CD4-positive, alpha-beta T cell treated with Interleukin-4 for 4 hours (primary cell): ENCODE results near the gene TMEM239.
"Not testable (repeated sequence)": the region's sequence is repeated elsewhere in the genome, so short reads cannot be mapped to it uniquely, and the experiment has no call there.

Experiments used
- DNase-seq: peaks from one replicate; pipeline ENCODE4 v3.0.0-alpha.2; 2020

TMEM239 gene

GRCh38 chr20:2820896-2821869, 5.0 kb downstream of the TMEM239 start:
- DNase-seq = no peak

DNA sequence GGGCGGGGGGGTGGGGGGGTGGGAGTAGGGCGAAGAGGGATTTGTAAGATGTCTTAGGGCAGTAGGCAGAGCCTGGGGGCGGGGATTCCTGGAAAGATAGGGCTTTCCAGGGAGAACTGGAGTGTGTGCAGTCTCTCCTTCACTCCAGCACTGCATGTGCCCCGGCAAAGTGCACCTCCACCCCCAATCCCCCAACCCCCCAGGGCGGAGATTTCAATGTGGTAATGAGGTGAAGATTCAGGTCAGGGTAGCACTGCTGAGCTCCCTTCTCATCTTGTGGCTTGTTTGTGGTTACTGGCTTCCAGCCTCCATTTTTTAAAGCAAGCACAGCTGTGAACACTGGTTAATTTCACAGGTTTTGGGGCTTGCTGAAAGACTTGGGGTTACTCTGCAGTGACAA, 5.9 kb downstream of the TMEM239 start:
- DNase-seq = peak; percentile 51

DNA sequence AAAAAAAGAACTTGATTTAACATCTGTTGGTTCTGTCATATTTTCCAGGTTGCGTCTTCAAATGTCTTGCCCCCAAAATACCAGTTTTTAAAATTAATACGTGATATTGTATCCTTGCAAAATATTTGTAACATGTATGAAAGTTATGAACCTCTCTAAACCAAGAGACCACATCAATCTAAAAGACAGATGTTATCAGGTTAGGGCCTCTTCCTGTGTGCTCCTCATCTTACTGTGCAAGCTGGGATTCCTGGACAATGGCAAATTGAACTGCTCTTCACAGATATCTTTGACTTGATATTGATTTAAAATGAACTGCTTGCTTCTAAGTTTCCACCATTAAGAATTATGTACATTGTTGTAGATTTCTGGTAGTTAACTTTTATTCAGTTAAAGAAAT, 9.6 kb downstream of the TMEM239 start:
- DNase-seq = no peak

- DNase-seq = no peak
Measured at GRCh38 chr20:2826655-2827054, 10.5 kb downstream of the TMEM239 start.

DNA sequence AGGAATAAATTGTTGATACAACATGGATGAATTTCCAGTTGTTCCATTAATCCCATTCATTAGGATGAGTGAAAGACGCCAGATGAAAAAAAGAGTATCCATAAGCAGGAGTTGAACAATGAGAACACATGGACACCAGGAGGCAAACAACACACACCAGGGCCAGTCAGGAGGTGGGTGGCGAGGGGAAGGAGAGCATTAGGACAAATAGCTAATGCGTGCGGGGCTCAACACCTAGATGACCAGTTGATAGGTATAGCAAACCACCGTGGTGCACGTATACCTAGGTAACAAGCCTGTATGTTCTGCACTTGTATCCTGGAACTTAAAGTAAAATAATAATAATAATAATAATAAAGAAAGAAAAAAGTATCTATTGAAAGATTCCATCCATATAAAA, 13.2 kb downstream of the TMEM239 start:
- DNase-seq = no peak

DNA sequence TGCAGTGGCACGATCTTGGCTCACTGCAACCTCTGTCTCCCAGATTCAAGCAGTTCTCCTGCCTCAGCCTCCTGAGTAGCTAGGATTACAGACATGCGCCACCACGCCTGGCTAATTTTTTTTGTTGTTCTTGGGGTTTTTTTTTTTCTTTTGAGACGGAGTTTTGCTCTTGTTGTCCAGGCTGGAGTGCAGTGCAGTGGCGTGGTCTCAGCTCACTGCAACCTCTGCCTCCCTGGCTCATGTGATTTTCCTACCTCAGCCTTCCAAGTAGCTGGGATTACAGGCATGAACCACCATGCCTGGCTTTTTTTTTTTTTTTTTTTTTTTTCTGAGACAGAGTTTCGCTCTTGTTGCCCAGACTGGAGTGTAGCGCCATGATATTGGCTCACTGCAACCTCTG, 15.0 kb downstream of the TMEM239 start:
- not testable (repeated sequence) for DNase-seq

GRCh38 chr20:2833761-2834160, 17.6 kb downstream of the TMEM239 start:
- DNase-seq = no peak

DNA sequence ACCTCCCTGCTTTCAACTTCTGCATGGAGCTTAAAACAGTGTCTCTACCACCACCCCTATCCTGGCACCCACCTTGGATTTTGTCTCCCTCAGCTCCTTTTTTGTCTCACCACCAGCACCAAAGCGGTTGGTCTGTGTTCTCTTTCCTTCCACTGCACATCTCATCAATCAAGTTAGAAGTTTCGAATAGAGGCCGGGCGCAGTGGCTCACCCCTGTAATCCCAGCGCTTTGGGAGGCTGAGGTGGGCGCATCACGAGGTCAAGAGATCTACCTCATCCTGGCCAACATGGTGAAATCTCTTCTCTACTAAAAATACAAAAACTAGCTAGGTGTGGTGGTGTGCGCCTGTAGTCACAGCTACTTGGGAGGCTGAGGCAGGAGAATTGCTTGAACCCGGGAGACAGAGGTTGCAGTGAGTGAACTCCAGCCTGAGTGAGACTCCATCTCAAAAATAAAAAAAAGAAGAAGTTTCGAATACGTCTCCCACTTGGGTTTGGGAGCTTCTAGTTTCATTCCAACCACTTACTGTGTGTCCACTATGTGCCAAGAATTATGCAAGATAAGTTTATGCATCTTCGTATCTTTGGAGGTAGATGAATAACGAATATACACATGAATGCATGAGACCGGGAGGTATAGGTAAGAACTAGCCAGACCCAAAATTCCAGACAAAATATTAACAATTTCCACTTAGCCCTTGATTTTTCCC, 18.4 kb downstream of the TMEM239 start:
- DNase-seq = no peak

DNA sequence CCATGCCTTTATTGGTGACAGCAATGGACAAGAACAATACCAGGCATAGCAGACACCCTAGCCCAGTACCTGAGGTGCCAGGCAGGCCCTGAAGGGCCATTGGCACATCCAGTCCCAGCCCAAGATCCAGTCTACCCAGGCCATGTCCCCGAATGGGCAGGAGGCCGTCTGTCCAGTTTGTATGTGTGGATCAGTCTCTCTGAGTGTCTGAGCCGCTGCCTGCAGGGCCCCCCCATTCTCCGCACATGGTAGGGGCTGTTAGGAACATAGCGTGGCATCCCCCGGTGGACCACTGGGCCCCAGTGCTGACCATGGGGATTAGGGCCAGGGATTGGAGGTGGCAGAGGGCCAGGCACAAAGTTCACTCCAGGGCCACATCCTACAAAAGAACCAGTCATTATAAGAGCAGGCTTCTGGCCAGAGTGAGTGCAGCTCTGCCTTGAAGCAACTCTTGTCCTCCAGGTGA, 19.2 kb downstream of the TMEM239 start:
- no peak for DNase-seq

DNA sequence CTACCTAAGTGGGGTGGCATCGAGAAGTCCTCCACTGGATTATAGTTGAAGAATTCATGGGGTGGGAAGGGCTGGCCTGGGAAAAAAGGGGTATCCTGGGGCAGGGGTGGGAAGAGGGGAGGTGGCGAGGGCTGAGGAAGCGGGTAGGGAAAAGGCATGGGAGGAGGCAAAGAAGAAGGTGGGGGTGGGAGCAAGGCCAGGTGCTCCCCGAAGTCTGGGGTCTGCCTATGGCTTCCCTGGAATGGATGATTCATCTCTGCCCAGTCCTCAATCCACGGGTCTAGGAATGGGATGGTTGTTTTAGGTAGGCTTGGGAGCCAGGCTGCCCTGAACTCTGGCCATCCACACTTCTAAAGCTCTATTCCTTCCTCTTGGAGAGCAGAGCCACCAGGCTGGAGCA, 19.9 kb downstream of the TMEM239 start:
- DNase-seq = no peak

DNA sequence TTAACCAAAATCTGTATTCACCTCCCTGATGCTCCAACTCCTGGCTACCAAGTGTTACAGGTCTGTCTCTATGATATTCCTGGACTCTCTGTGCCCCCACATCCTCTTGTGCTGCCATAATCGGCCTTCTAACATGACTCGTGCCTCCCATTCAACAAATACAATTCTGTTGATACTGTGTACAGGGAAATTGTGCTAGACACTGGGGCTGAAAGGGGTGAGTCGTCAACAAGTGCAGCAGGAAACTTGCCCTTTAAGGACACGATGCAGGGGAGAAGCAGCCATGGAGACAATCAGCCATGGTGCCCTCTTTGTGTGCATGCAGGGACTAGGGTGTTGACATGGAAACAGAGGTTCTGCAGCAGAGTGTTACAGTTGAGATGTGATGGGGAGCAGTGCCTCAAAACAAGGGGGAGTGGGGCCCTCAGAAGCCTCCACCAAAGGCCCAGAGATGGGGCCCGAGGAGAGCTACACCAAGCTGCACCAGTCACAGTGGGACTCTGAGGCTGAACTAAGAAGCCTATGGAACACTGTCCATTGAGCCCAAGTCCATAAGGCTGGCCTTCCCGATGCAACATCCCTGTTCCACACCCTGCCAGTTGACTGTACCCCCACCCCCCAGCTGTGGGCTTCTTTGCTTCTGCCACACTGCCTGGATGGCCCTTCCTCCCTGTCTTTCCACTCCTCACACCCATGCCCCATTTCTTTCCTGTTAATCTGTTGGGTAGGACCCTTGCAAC, 21.2 kb downstream of the TMEM239 start:
- DNase-seq = no peak

DNA sequence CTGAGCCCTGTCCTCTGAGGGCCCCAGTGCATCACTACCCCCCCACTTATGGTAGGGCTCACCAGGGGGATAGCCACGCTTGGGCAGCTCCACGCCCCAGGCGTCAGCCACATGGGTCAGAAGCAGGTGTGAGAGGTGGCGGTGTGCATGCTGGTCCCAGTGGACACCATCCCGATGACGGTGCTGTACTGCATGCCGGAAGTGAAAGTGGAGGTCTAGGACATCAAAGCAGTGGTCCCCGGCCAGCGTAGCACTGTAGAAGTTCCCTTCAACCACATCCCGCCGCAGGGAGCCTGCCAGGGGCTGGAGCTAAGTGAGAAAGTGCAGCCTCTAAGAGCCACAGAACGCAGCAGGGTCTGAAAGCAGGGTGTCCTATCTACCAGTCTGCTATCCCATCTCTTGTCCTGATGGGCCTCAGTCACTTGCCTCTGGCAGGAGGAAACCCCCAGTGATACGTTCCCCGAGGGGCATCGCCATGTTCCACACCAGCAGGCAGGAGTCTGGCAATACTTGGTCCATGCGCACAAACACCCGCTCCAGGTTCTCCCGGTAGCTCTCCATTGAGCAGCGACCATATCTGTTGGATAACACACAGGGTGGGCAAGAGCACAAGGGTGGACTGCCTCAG, 22.1 kb downstream of the TMEM239 start:
- no peak for DNase-seq

GRCh38 chr20:2838847-2839671, 22.9 kb downstream of the TMEM239 start:
- no peak for DNase-seq

GRCh38 chr20:2839732-2840137, 23.6 kb downstream of the TMEM239 start:
- no peak for DNase-seq

GRCh38 chr20:2840138-2840966, 24.2 kb downstream of the TMEM239 start, which contains the start of the genes PCED1A and VPS16:
TSS of gene PCED1A (minus strand) at chr20:2840655. CDS start at chr20:2839912, 743 bp downstream.
TSS of gene VPS16 (plus strand) at chr20:2840745. CDS start at chr20:2840775, 30 bp downstream.
- DNase-seq = peak; percentile 87

DNA sequence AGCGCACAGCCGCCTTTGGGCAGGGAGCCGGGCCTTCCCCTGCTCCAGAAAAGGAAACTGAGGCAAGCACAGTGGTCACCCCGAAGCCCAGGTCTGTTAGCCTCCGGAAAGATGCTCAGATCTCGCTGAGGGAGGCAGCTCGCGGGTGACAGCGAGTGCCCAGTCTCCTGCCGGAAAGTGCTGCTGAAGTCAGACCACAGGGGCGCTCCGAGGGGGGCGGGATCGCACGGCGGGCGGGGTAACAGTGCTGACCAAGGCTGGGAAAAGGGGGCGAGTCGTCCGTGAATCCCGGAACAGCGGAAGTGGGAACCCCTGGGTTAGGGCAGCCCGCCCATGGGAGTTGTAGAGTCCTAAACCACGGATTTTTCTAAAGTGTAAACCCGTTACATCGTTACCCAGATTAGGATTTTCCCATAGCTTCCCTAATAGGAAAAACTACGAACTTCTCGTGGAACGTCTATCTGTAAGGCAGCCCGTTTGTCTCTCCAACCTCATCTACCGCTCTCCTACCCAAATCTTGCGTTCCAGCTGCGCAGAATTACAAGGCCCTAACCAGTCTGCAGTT, 24.9 kb downstream of the TMEM239 start:
- DNase-seq = peak; percentile 12

DNA sequence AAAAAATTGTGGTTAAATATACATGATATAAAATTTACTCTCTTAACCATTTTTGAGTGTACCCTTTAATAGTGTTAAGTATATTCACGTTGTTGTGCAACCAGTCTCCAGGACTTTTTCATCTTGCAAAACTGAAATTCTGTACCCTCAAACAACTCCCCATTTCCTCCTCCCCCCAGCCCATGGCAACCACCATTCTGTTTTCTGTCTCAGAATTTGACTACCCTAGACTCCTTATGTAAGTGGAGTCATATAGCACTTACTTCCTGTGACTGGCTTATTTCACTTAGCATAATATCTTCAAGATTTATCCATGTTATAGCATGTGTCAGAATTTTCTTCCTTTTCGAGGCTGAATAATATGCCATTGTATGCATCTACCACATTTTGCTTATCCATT, 29.4 kb downstream of the TMEM239 start:
- DNase-seq = no peak

GRCh38 chr20:2846698-2847097, 30.5 kb downstream of the TMEM239 start:
- DNase-seq = no peak

GRCh38 chr20:2847802-2848201, 31.6 kb downstream of the TMEM239 start:
- DNase-seq = no peak

- no peak for DNase-seq
Measured at GRCh38 chr20:2849529-2849928, 33.4 kb downstream of the TMEM239 start.
